GM12875 (cell line): ENCODE results near the gene UBR3.
"Not testable (repeated sequence)": the region's sequence is repeated elsewhere in the genome, so short reads cannot be mapped to it uniquely, and the experiment has no call there.

Source experiments
- H3K4me3 ChIP-seq: one replicate; pipeline ENCODE4 v1.5.1; 2011; ENCODE audit warnings: low read depth, low read length, control low read depth
- TF ChIP-seq, protein P1 (sequence below): IDR thresholded peaks from 2 replicates; pipeline ENCODE4 v1.5.1; 2011; ENCODE audit warnings: low read depth, mild to moderate bottlenecking, control low read depth, inconsistent platforms, low read length, moderate library complexity, borderline replicate concordance; ENCODE audit not compliant: insufficient read depth

UBR3 gene

DNA sequence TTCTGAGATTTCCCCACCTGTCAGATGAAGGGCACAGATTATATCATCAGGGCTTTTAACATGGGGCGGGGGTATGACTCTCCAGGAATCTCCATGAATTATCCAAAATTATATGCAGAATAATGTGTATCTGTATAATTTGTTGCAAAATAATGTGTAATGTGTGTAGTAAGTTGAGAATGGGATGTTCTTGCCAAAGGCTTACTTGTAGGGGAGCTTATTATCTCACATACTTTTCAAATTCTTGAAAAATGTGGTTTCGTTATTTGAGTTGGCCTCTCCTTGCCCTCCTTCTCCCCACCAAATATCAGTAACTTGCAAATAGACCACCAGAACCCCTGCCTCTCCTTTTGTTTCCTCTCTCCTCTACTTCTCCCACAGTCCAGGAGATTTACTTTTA is 35.6 kb downstream of the UBR3 start:
- H3K4me3 ChIP-seq, result no peak overlapping the region

DNA sequence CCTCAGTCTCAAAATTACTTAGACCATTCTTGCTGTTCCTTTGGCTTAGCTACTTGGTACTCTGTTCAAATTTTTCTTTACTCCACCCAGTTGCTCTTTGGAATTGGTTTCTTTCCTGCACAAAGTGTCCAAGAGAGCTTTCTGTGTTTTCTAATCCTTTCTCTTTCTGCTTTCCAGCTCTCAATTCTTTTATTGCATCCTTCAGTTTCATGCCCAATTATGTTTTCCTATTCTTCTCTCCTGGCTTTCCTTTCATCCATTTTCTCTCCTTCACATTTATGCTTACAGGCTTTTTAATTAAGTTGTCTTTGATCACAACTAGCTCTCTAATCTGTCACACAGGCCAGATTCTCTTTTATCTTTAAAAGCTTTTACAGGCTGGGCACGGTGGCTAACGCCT is 38.2 kb downstream of the UBR3 start:
- TF ChIP-seq, protein P1, sequence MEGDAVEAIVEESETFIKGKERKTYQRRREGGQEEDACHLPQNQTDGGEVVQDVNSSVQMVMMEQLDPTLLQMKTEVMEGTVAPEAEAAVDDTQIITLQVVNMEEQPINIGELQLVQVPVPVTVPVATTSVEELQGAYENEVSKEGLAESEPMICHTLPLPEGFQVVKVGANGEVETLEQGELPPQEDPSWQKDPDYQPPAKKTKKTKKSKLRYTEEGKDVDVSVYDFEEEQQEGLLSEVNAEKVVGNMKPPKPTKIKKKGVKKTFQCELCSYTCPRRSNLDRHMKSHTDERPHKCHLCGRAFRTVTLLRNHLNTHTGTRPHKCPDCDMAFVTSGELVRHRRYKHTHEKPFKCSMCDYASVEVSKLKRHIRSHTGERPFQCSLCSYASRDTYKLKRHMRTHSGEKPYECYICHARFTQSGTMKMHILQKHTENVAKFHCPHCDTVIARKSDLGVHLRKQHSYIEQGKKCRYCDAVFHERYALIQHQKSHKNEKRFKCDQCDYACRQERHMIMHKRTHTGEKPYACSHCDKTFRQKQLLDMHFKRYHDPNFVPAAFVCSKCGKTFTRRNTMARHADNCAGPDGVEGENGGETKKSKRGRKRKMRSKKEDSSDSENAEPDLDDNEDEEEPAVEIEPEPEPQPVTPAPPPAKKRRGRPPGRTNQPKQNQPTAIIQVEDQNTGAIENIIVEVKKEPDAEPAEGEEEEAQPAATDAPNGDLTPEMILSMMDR, result no peak
- no peak overlapping the region for H3K4me3 ChIP-seq

More for the DNA sequence above, 35.6 kb downstream of the UBR3 start:
- TF ChIP-seq, protein P1, result no peak

DNA sequence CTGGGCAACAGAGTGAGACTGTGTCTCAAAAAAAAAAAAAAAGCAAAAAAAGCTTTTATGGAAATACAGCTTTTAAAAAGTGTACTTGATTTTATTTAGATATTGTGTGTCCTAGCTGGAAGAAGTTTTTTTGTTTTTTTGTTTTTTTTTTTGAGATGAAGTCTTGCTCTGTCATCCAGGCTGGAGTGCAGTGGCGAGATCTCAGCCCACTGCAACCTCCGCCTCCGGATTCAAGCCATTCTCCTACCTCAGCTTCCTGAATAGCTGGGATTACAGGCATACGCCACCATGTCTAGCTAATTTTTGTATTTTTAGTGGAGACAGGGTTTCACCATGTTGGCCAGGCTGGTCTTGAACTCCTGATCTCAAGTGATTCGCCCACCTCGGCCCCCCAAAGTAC is 39.0 kb downstream of the UBR3 start:
- not testable (repeated sequence) for H3K4me3 ChIP-seq

DNA sequence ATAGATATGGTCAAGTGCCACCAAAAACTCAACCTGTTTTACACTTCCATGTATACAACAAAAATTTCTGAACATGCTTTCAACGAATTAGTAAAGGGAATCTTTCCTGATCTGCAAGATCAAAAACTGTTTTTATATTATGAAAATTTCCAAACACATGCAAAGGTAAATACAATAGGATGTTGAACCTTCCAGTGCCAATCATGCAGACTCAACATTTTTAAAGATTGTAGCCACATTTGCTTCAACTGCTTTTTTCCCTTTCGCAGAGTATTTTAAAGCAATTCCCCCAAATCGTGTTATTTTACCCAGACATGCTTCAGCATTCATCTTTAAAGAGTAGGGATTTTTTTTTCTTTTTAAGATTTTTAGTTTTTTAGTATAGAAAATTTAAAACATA is 40.3 kb downstream of the UBR3 start:
- H3K4me3 ChIP-seq, result no peak overlapping the region
- TF ChIP-seq, protein P1, result no peak

DNA sequence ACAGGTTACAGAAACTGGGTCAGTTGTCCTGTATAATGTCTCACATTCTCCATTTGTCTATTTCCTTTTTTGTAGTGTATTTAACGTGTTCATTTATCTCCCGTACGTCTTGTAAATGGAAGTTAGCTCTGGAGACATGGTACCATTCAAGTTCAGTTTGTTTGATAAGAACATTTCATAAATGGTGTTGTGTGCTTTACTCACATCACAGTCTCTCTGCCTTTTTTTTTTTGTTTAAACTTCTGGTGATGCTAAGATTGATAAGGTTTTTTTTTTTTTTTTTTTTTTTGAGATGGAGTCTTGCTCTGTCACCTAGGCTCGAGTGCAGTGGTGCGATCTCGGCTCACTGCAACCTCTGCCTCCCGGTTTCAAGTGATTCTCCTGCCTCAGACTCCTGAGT is 41.7 kb downstream of the UBR3 start:
- TF ChIP-seq, protein P1, result no peak
- no peak overlapping the region for H3K4me3 ChIP-seq

DNA sequence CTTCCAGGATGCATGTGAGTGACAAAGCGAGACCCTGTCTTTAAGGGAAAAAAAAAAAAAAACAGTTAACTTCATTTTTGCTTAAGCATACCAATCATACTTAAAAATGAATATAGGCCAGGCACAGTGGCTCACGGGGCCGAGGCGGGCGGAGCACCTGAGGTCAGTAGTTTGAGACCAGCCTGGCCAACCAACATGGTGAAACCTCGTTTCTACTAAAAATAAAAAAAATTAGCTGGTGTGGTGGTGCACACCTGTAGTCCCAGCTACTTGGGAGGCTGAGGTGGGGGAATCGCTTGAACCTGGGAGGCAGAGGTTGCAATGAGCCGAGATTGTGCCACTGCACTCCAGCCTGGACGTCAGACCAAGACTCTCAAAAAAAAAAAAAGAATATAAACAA is 44.1 kb downstream of the UBR3 start:
- H3K4me3 ChIP-seq, result not testable (repeated sequence)

DNA sequence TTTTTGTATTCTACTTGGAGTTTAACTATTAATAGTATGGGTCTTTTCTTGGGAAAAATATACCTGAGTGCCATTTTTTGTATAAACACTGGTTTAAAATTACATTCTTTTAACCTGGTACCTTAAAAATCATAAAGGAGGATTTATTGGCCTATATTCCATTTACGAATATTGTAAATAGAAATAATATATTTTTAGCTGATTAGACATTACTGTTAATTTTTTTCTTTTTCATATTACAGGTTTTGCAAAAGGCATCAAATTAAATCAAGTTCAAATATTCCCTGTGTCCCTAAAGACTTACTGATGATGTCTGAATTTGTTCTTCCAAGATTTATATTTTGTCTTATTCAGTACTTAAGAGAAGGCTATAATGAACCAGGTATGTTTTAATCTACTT is 44.7 kb downstream of the UBR3 start:
- TF ChIP-seq, protein P1, result no peak
- no peak overlapping the region for H3K4me3 ChIP-seq

DNA sequence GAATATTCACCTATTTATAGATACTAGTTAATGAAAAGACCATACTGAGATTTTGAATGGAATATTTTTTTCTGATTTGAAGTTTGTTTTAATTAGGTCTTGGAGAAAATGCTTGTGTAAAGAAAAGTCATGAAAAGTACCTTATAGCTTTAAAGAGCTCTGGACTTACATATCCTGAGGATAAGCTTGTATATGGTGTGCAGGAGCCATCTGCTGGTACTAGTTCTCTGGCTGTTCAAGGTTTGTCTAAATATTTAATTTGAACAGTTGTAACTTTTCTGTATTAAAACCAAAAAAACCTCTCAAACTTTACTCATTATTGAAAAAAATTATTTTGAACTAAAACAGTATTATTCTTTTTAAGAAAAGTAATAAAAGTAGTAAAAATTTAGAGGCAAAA is 50.1 kb downstream of the UBR3 start:
- TF ChIP-seq, protein P1, result no peak
- no peak overlapping the region for H3K4me3 ChIP-seq

DNA sequence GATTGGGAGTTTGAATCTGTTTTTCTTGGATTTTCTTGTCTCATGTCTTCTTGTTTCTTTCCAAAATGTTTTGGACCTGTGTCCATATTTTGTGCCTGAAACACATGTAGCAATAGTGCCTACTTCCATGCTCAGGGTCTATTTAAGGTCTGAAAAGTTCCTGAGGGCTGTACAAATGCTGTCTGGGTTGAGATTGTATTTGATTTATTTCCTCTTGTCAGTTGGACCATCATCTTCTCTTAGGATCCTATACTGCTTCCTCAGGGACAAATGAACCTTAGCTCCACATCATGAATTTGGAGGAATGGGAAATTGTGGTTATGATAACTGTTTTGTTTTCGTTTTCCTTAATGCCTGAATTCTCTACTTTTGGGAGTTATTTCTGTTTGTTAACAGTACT is 59.9 kb downstream of the UBR3 start:
- H3K4me3 ChIP-seq, result no peak overlapping the region
- TF ChIP-seq, protein P1, result no peak
